IMR-90 (cell line): Measurements from ENCODE around the gene KLHL2. TPM values are rescaled to one million over a fixed set of nuclear protein-coding genes. Genes with fewer than 3 reads are reported as not detected.
"Not testable (repeated sequence)": the region's sequence is repeated elsewhere in the genome, so short reads cannot be mapped to it uniquely, and the experiment has no call there.

Experiments used
- ATAC-seq: fragments of 200-7000 bp; cut with Tn5 transposase; 2 replicates; pipeline ENCODE4 v1.9.1; 2020; ENCODE audit warnings: low read depth, mild to moderate bottlenecking, moderate library complexity
- BruUV-seq: library from RNA; stranded (reverse); fragments of 400-500 nt; replicated peaks from 2 replicates; lab custom pipeline; 2021; lab: Mats Ljungman, UMichigan
- CTCF ChIA-PET: fragments of 300-600 bp; formaldehyde crosslinking; extraction: SDS; loops from one replicate; lab custom pipeline; 2021; ENCODE audit warnings: antibody characterized with exemption; lab: Yijun Ruan, JAX
- POLR2A ChIA-PET: fragments of 300-600 bp; sonication (Branson Sonifier 250); formaldehyde crosslinking; loops from one replicate; lab custom pipeline; 2022; ENCODE audit warnings: antibody characterized with exemption; ENCODE audit not compliant: unreplicated experiment; lab: Charles Lee
- DNase-seq: peaks from one replicate; pipeline ENCODE4 v3.0.0; 2013
- H2AFZ ChIP-seq: replicated peaks from 2 replicates; pipeline ENCODE3; 2013; ENCODE audit warnings: low read length, mild to moderate bottlenecking; ENCODE audit not compliant: poor library complexity
- H2AK5ac ChIP-seq: 2 replicates; pipeline ENCODE4 v1.6.1; 2013; ENCODE audit warnings: low read depth, low read length, inconsistent platforms
- H2AK9ac ChIP-seq: replicated peaks from 2 replicates; pipeline ENCODE3; 2013; ENCODE audit warnings: mild to moderate bottlenecking, low read depth, low read length, moderate library complexity; ENCODE audit not compliant: poor library complexity
- H2BK120ac ChIP-seq: 2 replicates; pipeline ENCODE4 v1.6.1; 2013; ENCODE audit warnings: low read depth, low read length, inconsistent platforms
- H2BK15ac ChIP-seq: 3 replicates; pipeline ENCODE4 v1.6.1; 2013; ENCODE audit warnings: low read depth, low read length, inconsistent platforms
- H2BK20ac ChIP-seq: 2 replicates; pipeline ENCODE4 v1.6.1; 2013; ENCODE audit warnings: low read depth, mild to moderate bottlenecking, inconsistent platforms, low read length, moderate library complexity
- H2BK5ac ChIP-seq: 2 replicates; pipeline ENCODE4 v1.6.1; 2013; ENCODE audit warnings: mild to moderate bottlenecking, low read depth, low read length, inconsistent platforms; ENCODE audit not compliant: poor library complexity, severe bottlenecking
- H3K14ac ChIP-seq: replicated peaks from 2 replicates; pipeline ENCODE4 v1.6.1; 2013; ENCODE audit warnings: low read depth, low read length, inconsistent platforms
- H3K18ac ChIP-seq: 2 replicates; pipeline ENCODE4 v1.6.1; 2013; ENCODE audit warnings: low read depth, low read length, control low read depth
- H3K23ac ChIP-seq: 2 replicates; pipeline ENCODE4 v1.6.1; 2013; ENCODE audit warnings: low read depth, low read length, inconsistent platforms
- H3K27ac ChIP-seq: 2 replicates; pipeline ENCODE4 v1.5.1; 2013; ENCODE audit warnings: mild to moderate bottlenecking, control low read depth, low read length; ENCODE audit not compliant: insufficient read depth
- H3K27me3 ChIP-seq: 2 replicates; pipeline ENCODE4 v1.6.1; 2013; ENCODE audit warnings: low read length; ENCODE audit not compliant: control insufficient read depth, insufficient read depth
- H3K36me3 ChIP-seq: 2 replicates; pipeline ENCODE4 v1.6.1; 2013; ENCODE audit warnings: low read length, mixed read lengths; ENCODE audit not compliant: control insufficient read depth, insufficient read depth
- H3K4ac ChIP-seq: 2 replicates; pipeline ENCODE4 v1.6.1; 2013; ENCODE audit warnings: low read depth, low read length, inconsistent platforms
- H3K4me1 ChIP-seq: 2 replicates; pipeline ENCODE4 v1.6.1; 2013; ENCODE audit warnings: low read length, mixed read lengths; ENCODE audit not compliant: control insufficient read depth, insufficient read depth
- H3K4me2 ChIP-seq: 2 replicates; pipeline ENCODE4 v1.6.1; 2013; ENCODE audit warnings: low read depth, mild to moderate bottlenecking, control low read depth, low read length, moderate library complexity
- H3K4me3 ChIP-seq: 2 replicates; pipeline ENCODE4 v1.5.1; 2013; ENCODE audit warnings: low read depth, mild to moderate bottlenecking, control low read depth, low read length, moderate library complexity; ENCODE audit not compliant: insufficient read depth
- H3K56ac ChIP-seq: 2 replicates; pipeline ENCODE4 v1.6.1; 2013; ENCODE audit warnings: low read length, inconsistent platforms; ENCODE audit not compliant: insufficient read depth; ENCODE audit errors: extremely low read depth
- H3K79me1 ChIP-seq, 2 experiments: 2 replicates each; pipeline ENCODE4 v1.6.1; 2013; ENCODE audit warnings: low read length in 2 of 2, inconsistent platforms in 1 of 2, low read depth in 1 of 2
- H3K9ac ChIP-seq: 2 replicates; pipeline ENCODE4 v1.6.1; 2013; ENCODE audit warnings: low read depth, low read length, control low read depth
- H3K9me1 ChIP-seq: 2 replicates; pipeline ENCODE4 v1.6.1; 2013; ENCODE audit warnings: low read length, inconsistent platforms; ENCODE audit not compliant: insufficient read depth
- H3K9me3 ChIP-seq: 2 replicates; pipeline ENCODE4 v1.6.1; 2013; ENCODE audit warnings: low read length; ENCODE audit not compliant: control insufficient read depth, insufficient read depth
- H4K20me1 ChIP-seq: 2 replicates; pipeline ENCODE4 v1.6.1; 2013; ENCODE audit warnings: low read length, inconsistent platforms; ENCODE audit not compliant: insufficient read depth
- H4K5ac ChIP-seq: 2 replicates; pipeline ENCODE4 v1.6.1; 2013; ENCODE audit warnings: mild to moderate bottlenecking, low read depth, low read length, control low read depth
- H4K8ac ChIP-seq, 2 experiments: 2 replicates each; pipeline ENCODE4 v1.6.1; 2013; ENCODE audit warnings: low read depth in 2 of 2, low read length in 2 of 2, control low read depth in 1 of 2, inconsistent platforms in 1 of 2
- H4K91ac ChIP-seq: 2 replicates; pipeline ENCODE4 v1.6.1; 2013; ENCODE audit warnings: low read depth, low read length, inconsistent platforms; ENCODE audit not compliant: insufficient read depth
- CEBPB ChIP-seq: IDR thresholded peaks from 2 replicates; pipeline ENCODE4 v1.6.1; 2012; ENCODE audit warnings: low read depth, low read length, improper control_type of control experiment
- SMC3 ChIP-seq: fragments of 150-350 bp; IDR thresholded peaks from 2 replicates; pipeline ENCODE4 v1.6.1; 2016; ENCODE audit warnings: low read depth, mild to moderate bottlenecking, antibody characterized with exemption, low read length, moderate library complexity
- whole genome bisulfite sequencing, 2 experiments: methylation state at CpG; one replicate each; pipeline versions ENCODE4 v1.1.5 to v1.1.7; 2013; ENCODE audit warnings: missing lambda C conversion rate in 2 of 2; ENCODE audit not compliant: insufficient read length in 1 of 2; ENCODE audit errors: extremely low coverage in 2 of 2; 5-methylcytosine and 5-hydroxymethylcytosine counted together
- dilution Hi-C: fragments of 300-500 bp; cut with HindIII; formaldehyde crosslinking; loops from one replicate; pipeline ENCODE4 v1.14.3; 2018; ENCODE audit warnings: low sequenced_read_pairs; ENCODE audit not compliant: unreplicated experiment
- in situ Hi-C: fragments of 300-500 bp; cut with MboI; formaldehyde crosslinking; loops from 3 replicates; pipeline ENCODE4 v1.14.3; 2019; ENCODE audit warnings: low sequenced_read_pairs, inconsistent platforms, mixed read lengths
- intact Hi-C: fragments of 100-400 bp; cut with micrococcal nuclease; formaldehyde crosslinking; loops from 2 replicates; pipeline ENCODE4 v1.10.0; 2022
- polyA plus RNA-seq, 3 experiments: library from polyadenylated mRNA; depleted of rRNA; stranded (reverse); fragments of >200 nt; gene quantifications; 2 replicates each; pipeline ENCODE4 v1.2.3, GENCODE V29; 2012; ENCODE audit warnings: low replicate concordance in 1 of 3
- total RNA-seq: library from RNA; depleted of rRNA; stranded (reverse); fragments of >200 nt; gene quantifications from 2 replicates; pipeline ENCODE4 v1.2.3, GENCODE V29; 2012

KLHL2 gene
- total and polyA plus RNA-seq, 2 of the 4 experiments (the other 2 are of a cell fraction): 11.0 to 12.4 TPM

GRCh38 chr4:165234766-165235165 lies 27.4 kb downstream of the KLHL2 start:
- no peak overlapping the region for H2BK120ac ChIP-seq
- H2BK20ac ChIP-seq: no peak overlapping the region
- no peak overlapping the region for H2AK9ac ChIP-seq
- no TSS peak for BruUV-seq
- H3K4me1 ChIP-seq: no peaks in the 10 kb centered on the region
- WGBS, 2 experiments: 100% methylated on average over 1 of the region's 5 CpGs; no CpG with 5 or more reads in 1 of the 2 experiments
- intact Hi-C loops: no loop called here
- no peak for TF ChIP-seq SMC3
- peak; percentile 85 for TF ChIP-seq CEBPB
- DNase-seq: no peak
- H3K23ac ChIP-seq: no peak overlapping the region
- no peak overlapping the region for H3K4me2 ChIP-seq
- no peak overlapping the region for H3K27ac ChIP-seq
- no peak overlapping the region for H2BK5ac ChIP-seq
- no peak overlapping the region for H3K56ac ChIP-seq
- H2BK15ac ChIP-seq: no peak overlapping the region
- no peaks in the 10 kb centered on the region for H3K36me3 ChIP-seq
- H4K91ac ChIP-seq: no peak overlapping the region
- no peaks in the 10 kb centered on the region for H4K20me1 ChIP-seq
- H3K4me3 ChIP-seq: no peak overlapping the region
- POLR2A ChIA-PET: no interaction called here
- in situ Hi-C loops: no loop called here
- no peak overlapping the region for H3K18ac ChIP-seq
- H3K79me1 ChIP-seq: no peaks in the 10 kb centered on the region
- no peak overlapping the region for H2AFZ ChIP-seq
- H3K9ac ChIP-seq: no peak overlapping the region
- ATAC-seq: no peak
- no peak overlapping the region for H3K4ac ChIP-seq
- H3K9me3 ChIP-seq: no peaks in the 10 kb centered on the region
- CTCF ChIA-PET: no interaction called here
- no peak overlapping the region for H4K5ac ChIP-seq
- no peak overlapping the region for H4K8ac ChIP-seq
- dilution Hi-C loops: no loop called here
- H3K27me3 ChIP-seq: no peaks in the 10 kb centered on the region
- H3K9me1 ChIP-seq: 0 out of 2 replicates have a peak, but pooled peaks cover 3% of the 10 kb centered on the region
- no peak overlapping the region for H2AK5ac ChIP-seq
- H3K14ac ChIP-seq: no peak overlapping the region

- H2BK15ac ChIP-seq, BruUV-seq, H2AK9ac ChIP-seq, DNase-seq, H2BK120ac ChIP-seq, H2AFZ ChIP-seq, in situ Hi-C loops, H3K9me1 ChIP-seq, H3K4me1 ChIP-seq, H3K36me3 ChIP-seq, H3K4me3 ChIP-seq, H3K18ac ChIP-seq, H3K4ac ChIP-seq, H4K91ac ChIP-seq, H3K9ac ChIP-seq, H4K20me1 ChIP-seq, ATAC-seq, H3K79me1 ChIP-seq, H3K9me3 ChIP-seq, H2AK5ac ChIP-seq, POLR2A ChIA-PET, CTCF ChIA-PET, H2BK5ac ChIP-seq, H3K14ac ChIP-seq, H3K27me3 ChIP-seq, dilution Hi-C loops, intact Hi-C loops, H4K5ac ChIP-seq, H2BK20ac ChIP-seq, H3K27ac ChIP-seq, H3K4me2 ChIP-seq, H4K8ac ChIP-seq, H3K56ac ChIP-seq, H3K23ac ChIP-seq: not testable (repeated sequence)
- WGBS, 2 experiments: no CpG with 5 or more reads among the region's 1 CpG
Measured at GRCh38 chr4:165236852-165237251, 29.5 kb downstream of the KLHL2 start.
